ENCODE results near the gene OTUB2.
"Not testable (repeated sequence)": the region's sequence is repeated elsewhere in the genome, so short reads cannot be mapped to it uniquely, and the experiment has no call there.

The OTUB2 gene

GRCh38 chr14:94058128-94058673 lies 32.1 kb downstream of the OTUB2 start:
- TF ChIP-seq ZFX (IDR thresholded peaks at IDR 0.05) = no peak
- TF ChIP-seq CTCF (conservative IDR thresholded peaks at IDR 0.05) = no peak
- no peak overlapping the region for H3K27ac ChIP-seq

GRCh38 chr14:94058674-94059138 lies 32.6 kb downstream of the OTUB2 start:
- H3K27ac ChIP-seq = no peak overlapping the region
- no peak for TF ChIP-seq ZFX (IDR thresholded peaks at IDR 0.05)
- no peak for TF ChIP-seq CTCF (conservative IDR thresholded peaks at IDR 0.05)

DNA sequence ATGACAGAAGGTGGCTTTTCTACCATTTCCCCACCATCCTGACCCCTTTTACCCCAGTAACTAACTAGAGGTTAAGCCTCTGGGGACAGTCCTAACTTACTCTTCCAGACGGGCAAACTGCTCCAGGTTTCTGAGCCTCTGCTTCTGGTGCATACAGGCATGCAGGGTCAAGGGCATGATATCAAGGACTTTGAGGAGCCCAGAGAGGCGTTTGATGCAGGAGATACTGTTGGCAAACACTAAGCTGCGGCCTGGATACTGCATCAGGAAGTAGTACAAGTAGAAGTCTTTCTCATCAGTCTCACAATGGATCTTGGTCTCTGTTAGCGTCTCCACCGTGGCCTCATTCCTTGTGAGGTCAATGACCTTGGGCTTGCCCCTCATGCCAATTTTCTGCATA lies 33.9 kb downstream of the OTUB2 start:
- no peak for TF ChIP-seq ZFX (IDR thresholded peaks at IDR 0.05)
- no peak for TF ChIP-seq CTCF (conservative IDR thresholded peaks at IDR 0.05)
- no peak overlapping the region for H3K27ac ChIP-seq

GRCh38 chr14:94062344-94062940 lies 36.3 kb downstream of the OTUB2 start:
- H3K27ac ChIP-seq = no peak overlapping the region
- no peak for TF ChIP-seq CTCF (conservative IDR thresholded peaks at IDR 0.05)
- no peak for TF ChIP-seq ZFX (IDR thresholded peaks at IDR 0.05)

GRCh38 chr14:94066089-94066676 lies 40.0 kb downstream of the OTUB2 start:
- TF ChIP-seq CTCF (conservative IDR thresholded peaks at IDR 0.05) (no peak), ZFX (IDR thresholded peaks at IDR 0.05) (no peak)
- H3K27ac ChIP-seq = no peak overlapping the region

DNA sequence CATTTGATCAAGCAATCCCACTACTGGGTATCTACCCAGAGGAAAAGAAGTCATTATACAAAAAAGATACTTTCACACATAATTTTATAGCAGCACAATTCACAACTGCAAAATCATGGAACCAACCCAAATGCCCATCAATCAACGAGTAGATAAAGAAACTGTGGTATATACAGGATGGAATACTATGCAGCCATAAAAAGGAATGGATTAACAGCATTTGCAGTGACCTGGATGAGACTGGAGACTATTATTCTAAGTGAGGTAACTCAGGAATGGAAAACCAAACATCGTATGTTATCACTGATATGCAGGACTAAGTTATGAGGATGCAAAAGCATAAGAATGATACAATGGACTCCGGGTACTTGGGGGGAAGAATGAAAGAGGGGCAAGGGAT lies 45.9 kb downstream of the OTUB2 start:
- H3K27ac ChIP-seq = not testable (repeated sequence)

DNA sequence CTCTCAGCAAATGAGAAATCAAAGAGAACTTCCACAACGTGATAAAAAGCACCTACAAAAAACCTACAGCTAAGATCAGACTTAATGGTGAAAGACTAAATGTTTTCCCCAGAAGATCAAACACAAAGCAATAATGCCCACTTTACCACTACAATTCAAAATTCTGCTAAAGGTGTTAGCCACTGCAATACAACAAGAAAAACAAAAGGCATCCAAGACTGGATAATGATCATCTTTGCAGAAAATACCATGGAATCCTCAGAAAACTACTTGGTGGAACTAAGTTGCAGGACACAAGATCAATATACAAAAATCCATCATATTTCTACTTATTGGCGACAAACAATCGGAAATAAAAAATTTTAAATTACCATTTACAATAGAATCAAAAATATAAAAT lies 48.4 kb downstream of the OTUB2 start:
- H3K27ac ChIP-seq = no peak overlapping the region
- TF ChIP-seq ZFX (IDR thresholded peaks at IDR 0.05) (no peak), CTCF (conservative IDR thresholded peaks at IDR 0.05) (no peak)

- no peak for TF ChIP-seq CTCF (conservative IDR thresholded peaks at IDR 0.05)
- TF ChIP-seq ZFX (IDR thresholded peaks at IDR 0.05) = no peak
These were observed 48.9 kb downstream of the OTUB2 start for GRCh38 chr14:94075008-94075407.

More at GRCh38 chr14:94075008-94075407, 48.9 kb downstream of the OTUB2 start:
- no peak overlapping the region for H3K27ac ChIP-seq

Measured in C4-2B (cell line).